ENCODE measurements around the gene DNAH1. TPM values are rescaled to one million over a fixed set of nuclear protein-coding genes. Genes with fewer than 3 reads are reported as not detected.

DNAH1 gene
- total RNA-seq, 1 experiment from 2014 or later = 2.4 TPM

GRCh38 chr3:52357151-52358080 lies 41.3 kb downstream of the DNAH1 start:
- no peaks in the 10 kb centered on the region for H3K9me3 ChIP-seq (ENCODE audit: control insufficient read depth, insufficient read depth, low read depth, low read length)
- ATAC-seq = no peak
- BruUV-seq (replicated peaks) = no TSS peak
- ChIA-PET POLR2A (no interaction called here), CTCF (no interaction called here)
- H3K27me3 ChIP-seq (ENCODE audit: control insufficient read depth, insufficient read depth, low read length) = no peaks in the 10 kb centered on the region
- H3K36me3 ChIP-seq (ENCODE audit: control insufficient read depth, insufficient read depth, low read length) = no peaks in the 10 kb centered on the region
- no peak overlapping the region for H3K4me3 ChIP-seq (ENCODE audit: low read depth in 2 of 2, low read length in 2 of 2)
- TF ChIP-seq SIN3A (IDR thresholded peaks at IDR 0.05; ENCODE audit: borderline replicate concordance, insufficient read depth, low read depth, low read length) (no peak), POLR2AphosphoS5 (IDR thresholded peaks at IDR 0.05; ENCODE audit: low read depth, low read length) (no peak), TCF7L2 (IDR thresholded peaks at IDR 0.05; ENCODE audit: low read depth, low read length) (no peak)
- no peaks in the 10 kb centered on the region for H3K4me1 ChIP-seq (ENCODE audit: control insufficient read depth, insufficient read depth, low read length)
- DNase-seq (ENCODE audit: low read depth, low spot score) = no peak
- intact Hi-C loops (cut with micrococcal nuclease; ENCODE audit: unreplicated experiment) = no loop called here
- in situ Hi-C loops (cut with HindIII; ENCODE audit: low pct_unique_long_range_greater_than_20kb, low sequenced_read_pairs) = no loop called here
- H3K27ac ChIP-seq (ENCODE audit: low read length) = no peak overlapping the region

- CTCF ChIA-PET = no interaction called here
- TF ChIP-seq CTCF (IDR thresholded peaks at IDR 0.05) (no peak), POLR2AphosphoS5 (IDR thresholded peaks at IDR 0.05; ENCODE audit: low read depth, low read length) (no peak), TCF7L2 (IDR thresholded peaks at IDR 0.05; ENCODE audit: low read depth, low read length) (no peak), SIN3A (IDR thresholded peaks at IDR 0.05; ENCODE audit: borderline replicate concordance, insufficient read depth, low read depth, low read length) (no peak), REST (IDR thresholded peaks at IDR 0.05; ENCODE audit: insufficient read depth in 1 of 2, low read depth in 2 of 2, low read length in 1 of 2) (no peak)
- in situ Hi-C loops (cut with HindIII; ENCODE audit: low pct_unique_long_range_greater_than_20kb, low sequenced_read_pairs) = no loop called here
- no peak for DNase-seq (ENCODE audit: low read depth, low spot score)
- Histone ChIP-seq H3K4me3 (ENCODE audit: low read depth in 2 of 2, low read length in 2 of 2) (no peak overlapping the region), H3K27ac (ENCODE audit: low read length) (no peak overlapping the region), H3K36me3 (ENCODE audit: control insufficient read depth, insufficient read depth, low read length) (no peaks in the 10 kb centered on the region), H3K4me1 (ENCODE audit: control insufficient read depth, insufficient read depth, low read length) (no peaks in the 10 kb centered on the region), H3K27me3 (ENCODE audit: control insufficient read depth, insufficient read depth, low read length) (no peaks in the 10 kb centered on the region), H3K9me3 (ENCODE audit: control insufficient read depth, insufficient read depth, low read depth, low read length) (no peaks in the 10 kb centered on the region)
- POLR2A ChIA-PET = no interaction called here
- BruUV-seq (replicated peaks) = no TSS peak
- ATAC-seq = no peak
- intact Hi-C loops (cut with micrococcal nuclease; ENCODE audit: unreplicated experiment) = no loop called here
Observed at GRCh38 chr3:52358362-52358940, 42.3 kb downstream of the DNAH1 start.

Measured in Panc1 (cell line).